Activated CD4-positive, alpha-beta T cell treated with anti-CD3 and anti-CD28 coated beads, Interleukin-2, Interleukin-4, amounts not matched to agents 100 ng/mL and 50 ng/mL, durations not matched to agents 16 hours and 8 hours (primary cell): ENCODE data around the gene GPD1.
"Not testable (repeated sequence)": the region's sequence is repeated elsewhere in the genome, so short reads cannot be mapped to it uniquely, and the experiment has no call there.

ENCODE experiments used
- DNase-seq: peaks from one replicate; pipeline ENCODE4 v3.0.0-alpha.2; 2020; ENCODE audit warnings: low spot score

The GPD1 gene

GRCh38 chr12:50073712-50074111, 30.1 kb upstream of the GPD1 start:
- DNase-seq: no peak

DNA sequence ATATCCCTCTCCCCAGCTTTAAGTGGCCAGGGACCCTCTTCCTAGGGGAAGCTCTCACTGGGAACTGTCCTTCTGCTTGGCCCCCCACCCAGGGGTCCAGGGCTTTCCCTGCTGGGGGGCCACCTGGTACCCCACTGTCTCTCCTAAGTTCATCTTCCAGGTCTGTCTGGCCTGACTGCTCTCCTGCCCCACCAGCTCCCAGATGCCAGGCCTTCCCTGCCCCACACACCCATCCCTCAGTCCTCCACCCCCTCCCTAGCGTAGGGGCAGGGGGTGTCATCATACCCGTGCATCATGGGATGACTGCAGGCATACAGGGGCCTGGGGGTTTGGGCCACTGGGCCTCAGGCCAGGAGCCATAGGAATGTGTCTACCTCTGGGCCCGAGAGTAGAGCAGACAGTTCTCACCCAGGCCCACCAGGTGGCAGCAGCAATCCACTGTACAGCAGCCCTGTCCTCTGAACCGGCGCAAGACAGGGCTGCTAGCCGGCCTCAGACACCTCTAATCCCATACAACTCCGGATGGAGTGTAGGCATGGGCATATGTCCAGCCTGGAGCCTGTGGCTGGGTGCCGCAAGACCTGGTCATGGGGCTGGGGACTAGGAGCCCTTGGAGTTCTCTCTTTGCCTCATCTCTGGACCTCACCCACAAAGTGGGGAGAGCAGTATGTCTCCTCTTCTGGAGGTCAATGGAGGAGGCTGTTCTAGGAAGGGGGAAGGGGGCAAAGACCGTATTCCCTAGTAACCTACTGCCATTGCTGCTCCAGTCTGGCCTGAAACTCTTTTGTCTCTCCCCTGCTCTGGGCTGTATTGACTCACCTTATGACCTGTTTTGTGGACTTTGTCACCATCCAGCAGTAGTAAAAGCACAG, 28.6 kb upstream of the GPD1 start:
- DNase-seq: peak; percentile 86

GRCh38 chr12:50075808-50076170, 28.0 kb upstream of the GPD1 start:
- DNase-seq: no peak

- DNase-seq: no peak
These were observed 26.7 kb upstream of the GPD1 start for GRCh38 chr12:50077099-50077498.

DNA sequence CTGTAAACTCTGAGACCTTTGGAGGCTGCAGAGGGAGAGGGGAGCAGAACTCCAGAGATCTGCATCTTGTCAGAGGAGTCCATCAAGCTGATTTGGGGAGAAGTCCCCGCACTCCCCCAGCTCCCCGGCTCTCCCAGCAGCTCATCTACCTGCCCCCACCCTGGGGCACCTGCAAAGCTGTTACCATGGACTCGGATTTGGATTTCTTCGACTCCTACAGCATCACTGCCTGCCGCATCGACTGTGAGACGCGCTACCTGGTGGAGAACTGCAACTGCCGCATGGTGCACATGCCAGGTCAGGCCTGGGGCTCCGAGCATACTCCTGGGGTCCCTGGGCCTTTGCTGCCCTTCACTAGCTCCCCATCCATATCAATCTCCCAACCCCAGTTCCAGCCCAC, 25.5 kb upstream of the GPD1 start:
- no peak for DNase-seq

- no peak for DNase-seq
These were observed 24.0 kb upstream of the GPD1 start for GRCh38 chr12:50079771-50080170.

GRCh38 chr12:50081096-50081808, 22.6 kb upstream of the GPD1 start:
- DNase-seq: no peak

DNA sequence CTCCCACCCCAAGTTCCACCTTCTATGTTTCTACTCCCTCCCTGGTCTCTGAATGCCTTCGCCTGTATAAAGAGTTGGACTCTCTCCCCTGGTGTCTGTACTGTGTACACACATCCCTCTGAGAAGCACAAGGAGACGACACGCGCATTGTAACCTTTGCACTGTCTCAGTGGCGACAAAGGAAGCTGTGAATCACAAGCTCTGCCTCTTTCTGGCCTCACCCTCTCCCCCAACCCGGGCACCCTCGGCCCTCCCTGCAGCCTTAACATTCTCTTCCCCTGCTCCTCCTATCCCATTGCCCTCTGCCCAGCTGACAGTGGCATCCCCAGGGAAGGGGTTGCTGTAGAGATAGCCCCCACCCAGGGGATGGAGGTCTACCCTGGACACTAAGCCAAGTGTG, 21.2 kb upstream of the GPD1 start:
- no peak for DNase-seq

DNA sequence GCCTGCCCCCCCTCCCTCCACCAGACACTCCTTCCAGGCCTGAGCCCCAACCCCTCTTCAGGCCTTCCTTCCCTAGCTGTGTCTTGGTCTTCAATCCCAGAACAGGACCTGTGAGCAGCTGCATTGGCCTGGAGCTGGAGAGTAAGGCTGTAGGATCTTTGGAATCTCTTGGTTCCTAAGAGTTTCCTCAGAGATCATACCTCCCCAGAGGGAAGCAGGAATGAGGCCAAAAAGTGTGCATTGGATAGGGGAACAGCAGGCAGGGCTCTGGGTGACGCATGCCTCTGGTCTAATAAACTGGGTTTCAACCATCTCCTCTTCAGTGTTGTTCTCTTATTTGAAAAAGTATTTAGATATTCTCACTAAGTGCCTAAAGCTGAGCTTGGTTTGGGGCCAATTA, 20.5 kb upstream of the GPD1 start:
- no peak for DNase-seq

DNA sequence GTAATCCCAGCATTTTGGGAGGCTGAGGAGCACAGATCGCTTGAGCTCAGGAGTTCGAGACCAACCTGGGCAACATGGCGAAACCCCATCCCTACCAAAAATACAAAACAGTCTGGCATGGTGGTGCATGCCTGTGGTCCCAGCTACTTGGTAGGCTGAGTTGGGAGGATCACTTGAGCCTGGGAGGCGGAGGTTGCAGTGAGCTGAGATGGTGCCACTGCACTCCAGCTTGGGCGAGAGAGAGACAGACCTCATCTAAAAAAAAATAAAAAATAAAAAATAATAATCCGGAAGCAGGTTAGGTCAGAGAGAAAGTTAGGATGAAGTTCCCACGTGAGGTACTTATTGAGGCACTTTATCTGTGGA, 19.4 kb upstream of the GPD1 start:
- not testable (repeated sequence) for DNase-seq

DNA sequence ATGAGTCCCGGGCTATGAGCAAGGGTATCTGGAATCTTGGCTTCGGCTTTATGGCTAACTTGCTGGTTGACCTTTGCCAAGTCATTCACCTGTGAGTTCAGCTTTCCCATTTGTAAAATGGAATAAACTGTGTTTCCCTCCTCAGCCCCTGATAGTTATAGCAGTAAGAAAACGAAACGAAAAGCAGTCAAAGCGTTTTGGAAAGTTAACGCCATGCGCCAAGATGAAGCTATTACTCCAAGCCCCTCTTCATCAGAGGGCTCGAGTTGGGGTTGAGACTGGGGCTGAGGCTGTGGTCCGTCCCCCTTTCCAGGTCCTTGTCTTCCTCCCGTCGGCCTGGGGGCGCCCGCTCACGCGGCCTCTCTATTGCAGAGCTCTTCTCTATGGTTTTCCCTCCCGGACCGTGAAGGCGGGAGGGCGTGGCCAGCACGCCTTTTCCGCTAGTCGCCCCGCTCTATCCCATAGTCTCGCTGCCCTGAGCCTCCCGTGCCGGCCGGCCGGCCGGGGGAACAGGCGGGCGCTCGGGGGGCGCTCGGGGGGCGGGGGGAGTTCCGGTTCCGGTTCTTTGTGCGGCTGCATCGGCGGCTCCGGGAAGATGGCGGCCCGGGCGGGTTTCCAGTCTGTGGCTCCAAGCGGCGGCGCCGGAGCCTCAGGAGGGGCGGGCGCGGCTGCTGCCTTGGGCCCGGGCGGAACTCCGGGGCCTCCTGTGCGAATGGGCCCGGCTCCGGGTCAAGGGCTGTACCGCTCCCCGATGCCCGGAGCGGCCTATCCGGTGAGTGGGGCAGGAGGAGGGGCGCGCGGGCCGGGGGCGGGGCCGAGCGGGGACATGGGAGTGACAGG, 18.8 kb upstream of the GPD1 start, which contains the start of gene SMARCD1:
Gene SMARCD1 (plus strand): TSS at position 568 of the 840 bp plus-strand sequence. CDS start 28 bp downstream, at position 596.
- peak; percentile 91 for DNase-seq

- DNase-seq: no peak
These were observed 18.2 kb upstream of the GPD1 start for GRCh38 chr12:50085615-50086072.

- no peak for DNase-seq
These were observed 17.7 kb upstream of the GPD1 start for GRCh38 chr12:50086148-50086547.

DNA sequence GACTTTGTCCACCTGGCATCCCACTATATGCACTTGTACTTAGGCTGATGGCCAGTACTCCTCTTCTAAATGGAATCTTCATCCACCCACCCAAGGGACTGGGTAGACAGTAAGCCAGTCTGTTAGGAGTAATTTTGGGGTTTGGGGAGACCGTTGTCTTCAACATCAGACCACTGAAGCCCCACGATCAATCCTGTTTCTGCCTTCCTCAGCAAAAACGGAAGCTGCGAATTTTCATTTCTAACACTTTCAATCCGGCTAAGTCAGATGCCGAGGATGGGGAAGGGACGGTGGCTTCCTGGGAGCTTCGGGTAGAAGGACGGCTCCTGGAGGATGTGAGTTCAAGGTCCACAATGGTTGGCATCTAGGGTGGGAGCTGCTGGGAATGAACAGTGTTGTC, 16.7 kb upstream of the GPD1 start:
- DNase-seq: no peak

GRCh38 chr12:50087995-50088394, 15.8 kb upstream of the GPD1 start:
- no peak for DNase-seq

DNA sequence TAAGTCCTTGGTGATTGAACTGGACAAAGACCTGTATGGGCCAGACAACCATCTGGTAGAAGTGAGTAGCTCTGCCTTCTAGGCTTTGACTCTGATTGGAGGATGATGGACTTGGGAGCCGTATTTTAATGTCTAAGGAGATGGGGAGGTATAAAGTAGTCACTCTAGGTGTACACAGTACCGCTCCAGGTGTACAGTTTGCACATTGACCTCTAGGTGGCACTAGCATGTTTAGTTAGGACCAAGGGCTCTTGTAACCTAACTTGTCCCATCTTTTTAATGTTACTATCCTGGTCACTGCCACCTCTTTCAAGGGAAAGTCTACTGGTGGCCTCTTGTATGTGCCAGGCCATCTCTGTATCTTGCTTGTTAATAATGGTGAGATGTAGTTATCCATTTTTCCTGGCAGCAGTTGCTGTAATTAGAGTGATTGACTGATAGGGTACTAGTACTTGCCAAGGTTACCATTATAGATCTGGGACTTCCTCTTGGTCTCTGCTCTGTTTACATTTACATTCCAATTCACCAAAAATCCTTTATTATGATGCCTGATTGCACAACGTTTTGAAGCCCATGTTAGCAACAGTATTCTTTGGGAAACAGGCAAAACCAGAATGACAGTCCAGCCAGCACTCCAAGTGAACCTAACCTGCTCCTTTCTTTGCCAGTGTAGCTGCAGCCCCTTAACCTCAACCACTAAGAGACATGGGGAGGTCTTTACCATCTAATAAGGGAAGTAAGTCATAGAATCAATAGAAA, 15.1 kb upstream of the GPD1 start:
- peak; percentile 72 for DNase-seq

GRCh38 chr12:50089730-50090129, 14.1 kb upstream of the GPD1 start:
- no peak for DNase-seq

GRCh38 chr12:50090391-50090790, 13.4 kb upstream of the GPD1 start:
- DNase-seq: no peak

- DNase-seq: no peak
These were observed 5.9 kb upstream of the GPD1 start for GRCh38 chr12:50097952-50098351.

GRCh38 chr12:50099302-50100008, 4.4 kb upstream of the GPD1 start:
- DNase-seq: no peak

- no peak for DNase-seq
These were observed 3.2 kb upstream of the GPD1 start for GRCh38 chr12:50100561-50100960.
